Measurements from ENCODE around the gene FOXJ1. TPM values are rescaled to one million over a fixed set of nuclear protein-coding genes. Genes with fewer than 3 reads are reported as not detected.

FOXJ1 gene
- total and polyA plus RNA-seq, 2 of the 8 experiments (the other 6 are each of a cell fraction or from before 2014, with no cell fraction given) = 4.7 to 5.4 TPM

- TF ChIP-seq CHD7 (IDR thresholded peaks at IDR 0.05; ENCODE audit: insufficient replicate concordance, low read length) (no peak), CBX8 (IDR thresholded peaks at IDR 0.05; ENCODE audit: borderline replicate concordance, low read depth, low read length) (no peak), RBBP5 (IDR thresholded peaks at IDR 0.05; ENCODE audit: borderline replicate concordance, low read depth, low read length) (no peak), CREB1 (IDR thresholded peaks at IDR 0.05) (no peak), JUND (IDR thresholded peaks at IDR 0.05; ENCODE audit: low read length) (no peak), CHD2 (IDR thresholded peaks at IDR 0.05; ENCODE audit: low read length) (no peak)
These were observed 47.0 kb downstream of the FOXJ1 start (continued) for GRCh38 chr17:76094046-76094445.

Data from H1 (cell line).